HTR-8/SVneo (cell line): ENCODE results near the gene TNF.
A peak's percentile ranks its signal among the peaks of the same experiment; 100 is the strongest.
"Not testable (repeated sequence)": the region's sequence is repeated elsewhere in the genome, so short reads cannot be mapped to it uniquely, and the experiment has no call there.

Source experiments
- DNase-seq: peaks from one replicate; pipeline ENCODE4 v3.0.0; 2011; ENCODE audit warnings: low spot score, mixed read lengths; ENCODE audit not compliant: insufficient read length
- FAIRE-seq: peaks from 2 replicates; lab custom pipeline; 2011; peaks lifted over from hg19 to GRCh38; lab: Jason Lieb, UNC

The TNF gene

DNA sequence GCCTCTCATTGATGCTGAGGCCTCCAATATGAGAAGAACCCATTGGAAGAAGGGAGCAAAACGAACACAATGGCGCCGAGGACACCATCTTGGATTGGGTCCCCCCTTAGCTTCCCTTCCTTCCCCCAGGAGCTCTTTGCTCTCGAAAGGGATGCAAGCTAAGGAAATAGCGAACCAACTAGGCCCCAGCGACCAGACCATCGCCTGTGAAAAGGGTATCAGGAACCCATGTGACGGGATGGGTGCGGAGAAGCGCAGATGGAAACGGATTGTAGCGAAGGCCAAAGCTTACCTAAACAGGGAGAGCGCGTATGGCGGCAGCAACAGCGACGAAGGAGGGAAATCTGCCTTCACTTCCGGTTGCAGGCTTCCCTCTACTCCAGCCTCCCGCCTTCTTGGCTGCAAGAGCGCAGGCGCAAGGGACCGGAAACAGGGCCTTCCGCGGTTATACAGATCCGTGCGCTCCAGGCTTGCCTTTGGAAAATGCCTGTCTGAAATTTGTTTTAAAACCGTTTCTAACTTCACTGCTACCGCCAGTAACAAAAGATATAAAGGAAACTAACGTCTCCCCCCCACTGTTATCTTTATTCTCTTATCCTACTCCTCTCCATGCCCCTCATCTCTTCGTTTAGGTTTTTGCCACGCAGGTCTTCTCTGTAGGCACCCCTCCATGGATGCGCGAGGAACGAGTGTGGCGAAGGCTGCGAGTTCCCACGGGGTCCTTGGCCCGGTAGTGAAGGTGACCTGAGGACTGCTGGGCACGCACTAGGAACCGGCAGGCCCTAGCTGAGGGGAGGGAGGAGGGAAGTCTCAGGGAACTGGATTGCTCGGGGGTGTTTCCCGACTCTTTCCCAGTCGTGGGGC, 33.5 kb upstream of the TNF start, which contains the start of gene DDX39B:
Gene DDX39B (minus strand): TSS at position 346 of the 864 bp plus-strand sequence. CDS start 1,471 bp downstream, outside the sequence.
- peak; percentile 74 for FAIRE-seq
- peak; percentile 97 for DNase-seq

GRCh38 chr6:31543639-31544038, 31.7 kb upstream of the TNF start:
- FAIRE-seq, result no peak

GRCh38 chr6:31544676-31545075, 30.7 kb upstream of the TNF start:
- FAIRE-seq (no peak), DNase-seq (no peak)

More at GRCh38 chr6:31543639-31544038, 31.7 kb upstream of the TNF start:
- DNase-seq, result no peak

DNA sequence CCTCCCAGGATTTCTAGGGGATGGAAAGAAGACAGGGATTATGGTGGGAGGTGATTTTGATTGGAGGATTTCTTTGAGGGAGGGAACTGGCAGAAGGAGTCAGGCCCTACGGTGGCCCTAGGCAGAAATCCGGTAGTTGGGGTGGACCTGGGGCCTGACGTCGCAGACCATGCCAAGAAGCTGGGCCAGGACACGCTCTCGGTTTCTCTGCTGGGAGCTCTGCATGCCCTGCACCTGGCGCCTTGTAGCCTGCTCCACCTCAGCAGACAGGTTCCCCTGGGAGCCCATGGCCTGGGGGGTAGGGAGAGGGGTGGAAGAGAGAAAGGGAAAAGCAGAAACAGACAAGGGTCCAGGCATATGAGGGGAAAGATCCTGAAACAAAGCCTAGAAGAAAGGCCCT, 30.1 kb upstream of the TNF start:
- FAIRE-seq, result no peak

DNA sequence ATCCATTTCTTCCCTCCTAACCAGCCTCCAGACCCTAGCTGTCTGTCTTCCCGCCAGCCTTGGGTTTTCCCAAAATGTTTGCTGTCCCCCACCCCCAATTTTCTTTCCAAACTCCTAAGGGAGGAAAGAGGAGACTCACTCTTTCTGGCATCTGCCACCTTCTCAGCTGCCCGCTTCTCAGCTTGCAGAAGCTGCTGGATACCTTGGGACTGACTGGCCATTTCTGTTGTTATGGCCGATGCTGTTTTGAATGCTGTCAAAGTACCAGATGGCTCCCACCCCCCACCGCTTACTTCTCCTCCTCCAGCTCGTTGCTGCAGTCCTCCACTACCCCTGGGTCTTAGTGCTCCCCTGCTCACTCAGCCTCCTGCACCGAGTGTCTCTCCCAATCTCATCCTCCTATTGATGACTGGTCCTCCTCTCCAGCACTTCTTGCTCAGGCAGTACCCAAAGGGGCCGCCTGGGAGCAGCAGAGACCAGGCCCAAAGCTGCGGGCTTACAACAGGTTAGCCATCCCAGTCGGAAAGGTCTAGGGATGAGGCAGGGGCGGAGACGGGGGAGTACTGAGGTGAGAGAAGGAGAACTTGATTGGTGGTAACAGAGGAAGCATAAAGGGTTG, 28.9 kb upstream of the TNF start, which contains the start of gene ATP6V1G2:
Gene ATP6V1G2 (minus strand): TSS at position 270 of the 619 bp plus-strand sequence. CDS start 49 bp downstream, at position 221.
- DNase-seq (peak; percentile 87), FAIRE-seq (peak; percentile 69)

More for the DNA sequence above, 30.1 kb upstream of the TNF start:
- no peak for DNase-seq

DNA sequence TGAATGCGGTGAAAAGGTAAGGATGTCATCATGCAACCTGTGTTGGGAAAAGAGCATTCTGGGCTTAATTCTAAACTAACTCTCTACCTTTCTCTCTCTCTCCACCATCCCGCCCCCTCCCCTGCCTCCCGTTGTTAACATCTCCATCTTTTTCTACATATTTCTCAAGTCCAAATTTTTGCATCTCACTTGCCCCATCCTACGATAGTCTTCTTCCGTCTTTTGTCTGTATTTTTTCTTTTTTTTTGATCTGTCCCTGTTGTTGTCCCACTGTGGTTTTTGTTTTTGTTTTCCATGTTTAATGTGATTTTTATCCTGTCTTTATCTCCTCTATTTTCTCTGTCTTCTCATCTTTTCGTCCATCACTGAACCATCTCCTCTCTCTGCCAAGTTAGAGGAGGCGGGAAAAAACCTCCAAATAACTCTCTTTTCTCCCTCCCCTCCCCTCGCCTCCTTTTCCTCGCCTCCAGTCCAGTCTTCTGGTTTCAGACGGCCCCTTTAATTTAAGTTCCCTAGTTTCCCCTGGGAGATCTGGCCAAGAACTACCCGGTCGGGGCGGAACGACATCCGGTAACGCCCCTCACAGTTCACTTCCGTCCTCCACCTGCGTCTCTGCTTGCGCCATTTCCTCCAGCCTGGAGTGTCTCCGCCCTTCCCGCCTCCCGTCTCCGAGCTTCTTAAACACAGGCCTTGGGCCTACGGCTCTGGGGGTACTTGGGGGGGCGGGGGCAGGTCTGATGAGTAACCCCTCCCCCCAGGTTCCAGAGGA, 28.2 kb upstream of the TNF start, which contains the start of gene NFKBIL1:
Gene NFKBIL1 (plus strand): TSS at position 651 of the 769 bp plus-strand sequence. CDS start 87 bp downstream, at position 738.
- peak; percentile 82 for FAIRE-seq
- peak; percentile 93 for DNase-seq

GRCh38 chr6:31547727-31548543, 27.4 kb upstream of the TNF start:
- FAIRE-seq (no peak), DNase-seq (no peak)

DNA sequence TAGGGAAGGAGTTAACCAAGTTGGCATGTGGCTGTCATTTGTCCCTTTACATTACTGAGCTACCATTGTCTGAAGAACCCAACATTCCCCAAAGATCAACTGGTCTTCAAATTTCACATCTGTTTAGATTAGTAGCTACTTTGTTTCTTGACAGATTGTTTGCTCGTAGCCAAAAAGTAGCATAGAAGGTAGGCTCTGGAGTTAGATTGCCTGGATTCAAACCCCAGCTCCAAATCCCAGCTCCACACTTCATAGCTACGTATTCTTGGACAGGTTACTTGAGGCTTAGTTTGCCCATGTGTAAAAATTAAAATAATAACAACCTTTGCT, 26.9 kb upstream of the TNF start:
- DNase-seq (no peak), FAIRE-seq (no peak)

- FAIRE-seq, result not testable (repeated sequence)
- DNase-seq, result peak; percentile 51
Observed at GRCh38 chr6:31551371-31551770, 24.0 kb upstream of the TNF start.

GRCh38 chr6:31556307-31556706, 19.1 kb upstream of the TNF start:
- DNase-seq (no peak), FAIRE-seq (no peak)

GRCh38 chr6:31557443-31558317, 17.7 kb upstream of the TNF start:
- DNase-seq (no peak), FAIRE-seq (no peak)

DNA sequence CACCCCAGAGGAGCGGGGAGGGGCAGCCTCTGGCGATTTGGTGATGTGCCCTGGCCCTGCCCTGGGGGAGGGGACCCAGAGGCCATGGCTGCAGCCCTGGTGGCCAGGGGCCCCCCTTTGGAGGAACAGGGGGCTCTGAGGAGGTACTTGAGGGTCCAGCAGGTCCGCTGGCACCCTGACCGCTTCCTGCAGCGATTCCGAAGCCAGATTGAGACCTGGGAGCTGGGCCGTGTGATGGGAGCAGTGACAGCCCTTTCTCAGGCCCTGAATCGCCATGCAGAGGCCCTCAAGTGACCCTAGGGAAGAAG, 17.1 kb upstream of the TNF start:
- no peak for DNase-seq

GRCh38 chr6:31558631-31559500, 16.5 kb upstream of the TNF start:
- FAIRE-seq, result no peak
- DNase-seq, result no peak

More for the DNA sequence above, 17.1 kb upstream of the TNF start:
- no peak for FAIRE-seq

DNA sequence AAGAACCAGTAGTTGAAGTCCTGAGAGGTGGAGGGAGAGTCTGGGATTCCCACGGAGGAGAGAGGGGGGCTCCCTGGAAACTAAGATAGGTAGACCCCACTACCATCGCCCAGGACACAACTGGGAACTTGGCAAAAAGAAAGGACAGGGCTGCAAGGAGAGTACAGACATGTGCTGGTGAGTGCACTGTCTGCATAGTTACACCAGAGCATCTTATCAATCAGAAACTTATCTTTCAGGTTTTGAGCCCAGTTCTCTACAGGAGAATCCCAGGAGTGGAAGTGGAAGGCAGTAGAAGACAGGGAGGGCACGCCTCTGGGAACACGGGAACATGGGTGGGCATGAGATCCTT, 15.8 kb upstream of the TNF start:
- DNase-seq (no peak), FAIRE-seq (no peak)

- FAIRE-seq, result peak; percentile 76
- DNase-seq, result peak; percentile 90
Observed at GRCh38 chr6:31559958-31560696, 15.2 kb upstream of the TNF start.

DNA sequence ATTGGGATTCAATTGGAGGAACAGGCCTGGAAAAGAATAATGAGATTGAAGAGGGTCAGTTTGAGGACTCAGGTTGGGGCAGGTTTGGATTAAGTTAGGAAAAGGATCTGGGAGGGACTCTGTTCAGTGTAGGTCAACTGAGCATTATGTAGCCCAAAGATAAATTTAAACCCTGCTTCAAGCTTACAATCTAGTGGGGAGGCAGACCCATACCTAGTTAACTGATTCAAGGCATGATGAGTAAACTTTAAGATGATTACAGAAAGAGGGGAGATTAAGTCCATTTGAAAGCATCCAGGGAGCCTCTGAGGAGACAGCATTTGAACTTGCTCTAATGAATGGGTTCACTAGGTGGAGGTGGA, 14.7 kb upstream of the TNF start:
- no peak for DNase-seq
- no peak for FAIRE-seq

DNA sequence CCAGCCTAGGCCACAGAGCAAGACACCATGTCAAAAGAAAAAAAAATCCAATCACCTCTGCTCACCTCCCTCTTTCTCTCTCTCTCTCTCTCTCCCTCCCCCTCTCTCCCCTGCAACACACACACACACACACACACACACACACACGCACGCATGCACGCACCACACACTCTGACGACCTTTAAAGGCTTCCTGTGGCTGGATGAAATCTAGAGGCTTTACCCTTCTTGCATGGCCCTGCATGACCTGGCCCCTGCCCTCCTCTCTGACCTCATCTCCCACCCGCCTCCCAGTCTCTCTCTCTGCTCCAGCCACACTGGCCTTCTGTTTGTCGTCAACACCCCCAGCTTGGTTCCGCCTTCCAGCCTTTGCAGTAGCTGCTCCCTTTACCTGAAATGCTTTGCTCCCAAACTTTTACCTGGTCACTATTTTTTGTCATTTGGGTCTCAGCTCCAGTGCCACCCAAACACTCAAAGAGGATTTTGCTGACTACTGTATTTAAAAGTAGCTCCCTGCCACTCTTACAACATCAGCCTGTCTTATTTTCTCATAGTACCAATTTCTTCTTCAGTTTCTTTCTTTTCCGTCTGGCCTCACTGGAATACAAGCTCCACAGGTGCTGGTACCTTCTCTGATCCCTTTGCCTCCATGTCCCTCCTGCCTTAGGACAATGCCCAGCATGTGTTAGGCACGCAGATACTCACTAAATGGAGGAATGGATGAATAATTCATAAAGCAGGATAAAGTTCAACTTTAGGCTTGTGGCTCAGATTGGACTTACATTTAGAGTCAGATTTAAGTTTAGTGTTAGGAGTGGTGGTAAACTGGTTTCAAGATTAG, 7.6 kb upstream of the TNF start:
- DNase-seq (no peak), FAIRE-seq (no peak)
